Measurements from ENCODE around the gene ERMAP. TPM values are rescaled to one million over a fixed set of nuclear protein-coding genes. Genes with fewer than 3 reads are reported as not detected.
"Not testable (repeated sequence)": the region's sequence is repeated elsewhere in the genome, so short reads cannot be mapped to it uniquely, and the experiment has no call there.

The ERMAP gene
- polyA plus RNA-seq, 2 donors, result 5.1 to 5.8 TPM

DNA sequence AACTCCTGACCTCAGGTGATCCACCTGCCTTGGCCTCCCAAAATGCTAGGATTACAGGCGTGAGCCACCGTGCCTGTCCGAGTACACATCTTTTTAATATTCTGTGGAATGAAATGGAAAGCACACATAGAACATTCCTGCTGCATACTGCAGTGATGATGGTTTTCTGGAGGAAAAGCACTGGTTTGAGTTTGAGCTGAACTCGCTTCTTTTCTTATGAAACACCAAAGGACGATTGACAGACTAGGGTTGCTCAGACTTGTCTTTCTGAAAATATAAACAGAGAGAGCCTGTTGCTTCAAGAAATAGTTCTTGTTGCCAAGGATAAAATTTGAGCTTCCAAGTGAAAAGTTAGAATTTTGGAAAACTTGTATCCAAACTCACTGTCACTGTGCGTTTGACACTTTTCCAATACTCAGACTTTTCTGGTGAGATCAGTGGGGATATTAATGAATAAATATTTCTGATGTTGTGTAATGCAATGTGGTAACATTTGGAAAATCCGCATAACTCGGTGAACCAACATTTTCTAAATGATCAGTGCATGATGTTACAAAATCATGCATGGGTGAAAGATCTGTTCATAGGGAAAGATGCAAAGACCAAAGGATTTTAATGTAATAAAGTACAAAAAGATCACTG is 15.0 kb upstream of the ERMAP start:
- H3K4me1 ChIP-seq (ENCODE audit: control insufficient read depth in 2 of 2, insufficient read depth in 2 of 2, low read length in 1 of 2), result no peaks in the 10 kb centered on the region
- H3K9me3 ChIP-seq (ENCODE audit: control insufficient read depth in 2 of 2, insufficient read depth in 1 of 2, low read depth in 1 of 2, low read length in 1 of 2), result no peaks in the 10 kb centered on the region
- WGBS, 2 donors, result 46 to 62% methylated on average over 8 of the region's 8 CpGs
- H3K27me3 ChIP-seq (ENCODE audit: control insufficient read depth in 1 of 2, insufficient read depth in 2 of 2, low read length in 2 of 2), result no peaks in the 10 kb centered on the region
- no peaks in the 10 kb centered on the region for H3K36me3 ChIP-seq (ENCODE audit: control insufficient read depth in 2 of 2, insufficient read depth in 2 of 2, low read length in 1 of 2)
- H3K27ac ChIP-seq (ENCODE audit: low read depth in 2 of 2, low read length in 1 of 2), result no peak overlapping the region
- H3K4me3 ChIP-seq (ENCODE audit: low read depth in 1 of 2, low read length in 2 of 2), result no peak overlapping the region

DNA sequence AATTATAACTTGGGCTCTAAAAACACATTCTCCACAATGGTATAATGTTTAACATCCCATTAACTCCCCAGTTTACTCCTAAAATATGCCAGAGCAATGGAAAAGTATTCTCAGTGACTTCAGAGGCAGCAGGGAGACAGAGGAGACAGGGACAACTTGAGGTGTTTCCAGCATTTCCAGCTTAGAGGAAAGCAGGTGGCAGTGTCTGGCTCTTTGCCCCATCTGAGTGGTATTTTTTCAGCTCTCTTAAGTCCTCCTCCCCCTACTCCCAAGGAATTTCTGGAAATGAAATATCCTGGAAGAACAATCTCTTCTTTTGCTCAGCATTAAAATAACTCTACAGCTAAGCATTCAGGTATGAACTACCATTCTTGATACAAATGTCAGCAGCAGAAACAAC is 10.8 kb upstream of the ERMAP start:
- Histone ChIP-seq H3K27me3 (ENCODE audit: control insufficient read depth in 1 of 2, insufficient read depth in 2 of 2, low read length in 2 of 2) (no peaks in the 10 kb centered on the region), H3K9me3 (ENCODE audit: control insufficient read depth in 2 of 2, insufficient read depth in 1 of 2, low read depth in 1 of 2, low read length in 1 of 2) (no peaks in the 10 kb centered on the region), H3K4me3 (ENCODE audit: low read depth in 1 of 2, low read length in 2 of 2) (no peak overlapping the region), H3K27ac (ENCODE audit: low read depth in 2 of 2, low read length in 1 of 2) (no peak overlapping the region), H3K36me3 (ENCODE audit: control insufficient read depth in 2 of 2, insufficient read depth in 2 of 2, low read length in 1 of 2) (peaks cover 0 to 2% of the 10 kb centered on the region in 2 donors), H3K4me1 (ENCODE audit: control insufficient read depth in 2 of 2, insufficient read depth in 2 of 2, low read length in 1 of 2) (no peaks in the 10 kb centered on the region)

DNA sequence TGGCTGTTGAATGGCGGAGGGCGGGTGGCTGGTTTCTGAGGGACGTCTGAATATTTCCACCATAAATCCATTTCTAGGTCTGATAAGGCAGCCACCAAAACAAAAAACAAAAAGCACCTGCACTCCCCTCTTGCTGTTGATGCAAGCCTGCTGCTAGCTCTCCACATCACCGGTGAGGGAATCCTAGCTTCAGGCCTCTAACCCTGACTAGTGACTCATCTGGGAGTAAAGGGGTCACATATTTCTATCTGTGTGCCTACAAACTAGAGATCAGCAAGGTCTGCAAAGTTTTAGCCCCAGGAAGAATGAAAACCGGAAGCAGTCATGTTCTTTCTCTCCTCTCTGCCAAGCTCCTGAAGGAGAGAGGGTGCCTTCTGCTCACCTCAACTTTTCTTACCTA is 10.3 kb upstream of the ERMAP start:
- WGBS, 2 donors, result 90 to 93% methylated on average over 5 of the region's 5 CpGs
- no peaks in the 10 kb centered on the region for H3K27me3 ChIP-seq (ENCODE audit: control insufficient read depth in 1 of 2, insufficient read depth in 2 of 2, low read length in 2 of 2)
- no peaks in the 10 kb centered on the region for H3K4me1 ChIP-seq (ENCODE audit: control insufficient read depth in 2 of 2, insufficient read depth in 2 of 2, low read length in 1 of 2)
- no peak overlapping the region for H3K4me3 ChIP-seq (ENCODE audit: low read depth in 1 of 2, low read length in 2 of 2)
- peaks cover 0 to 4% of the 10 kb centered on the region in 2 donors for H3K36me3 ChIP-seq (ENCODE audit: control insufficient read depth in 2 of 2, insufficient read depth in 2 of 2, low read length in 1 of 2)
- H3K9me3 ChIP-seq (ENCODE audit: control insufficient read depth in 2 of 2, insufficient read depth in 1 of 2, low read depth in 1 of 2, low read length in 1 of 2), result no peaks in the 10 kb centered on the region
- no peak overlapping the region for H3K27ac ChIP-seq (ENCODE audit: low read depth in 2 of 2, low read length in 1 of 2)

DNA sequence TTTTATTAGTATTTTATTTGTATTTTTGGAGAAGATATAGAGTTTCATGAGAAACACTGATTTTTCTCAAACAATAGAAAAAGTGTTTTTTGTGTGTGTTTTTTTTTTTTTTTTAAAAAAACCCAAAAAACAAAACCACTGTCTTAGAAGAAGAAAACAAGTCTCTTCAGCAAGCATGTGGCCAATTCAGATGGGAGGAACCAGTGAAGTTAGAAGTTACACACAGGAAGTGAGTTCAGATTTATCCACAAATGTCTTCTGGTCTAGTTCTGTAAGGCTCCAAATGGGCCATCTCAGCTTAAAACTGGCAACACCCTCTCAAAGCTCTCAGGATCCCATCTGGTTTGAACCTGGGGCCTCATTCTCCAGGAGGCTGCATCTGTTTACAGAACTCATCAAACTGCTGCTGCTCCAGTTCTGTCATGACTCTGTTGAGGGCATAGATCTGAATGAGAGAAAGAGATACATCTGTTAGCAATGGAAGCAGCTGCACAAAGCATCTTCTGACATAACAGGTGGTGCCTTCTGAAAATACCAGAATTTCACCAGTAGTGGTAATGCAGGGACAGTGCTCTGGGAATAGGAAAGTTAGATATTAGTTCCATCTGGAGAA is 9.8 kb upstream of the ERMAP start:
- Histone ChIP-seq H3K4me1 (ENCODE audit: control insufficient read depth in 2 of 2, insufficient read depth in 2 of 2, low read length in 1 of 2) (no peaks in the 10 kb centered on the region), H3K9me3 (ENCODE audit: control insufficient read depth in 2 of 2, insufficient read depth in 1 of 2, low read depth in 1 of 2, low read length in 1 of 2) (no peaks in the 10 kb centered on the region), H3K27me3 (ENCODE audit: control insufficient read depth in 1 of 2, insufficient read depth in 2 of 2, low read length in 2 of 2) (no peaks in the 10 kb centered on the region), H3K36me3 (ENCODE audit: control insufficient read depth in 2 of 2, insufficient read depth in 2 of 2, low read length in 1 of 2) (peaks cover 0 to 4% of the 10 kb centered on the region in 2 donors), H3K27ac (ENCODE audit: low read depth in 2 of 2, low read length in 1 of 2) (no peak overlapping the region), H3K4me3 (ENCODE audit: low read depth in 1 of 2, low read length in 2 of 2) (no peak overlapping the region)

DNA sequence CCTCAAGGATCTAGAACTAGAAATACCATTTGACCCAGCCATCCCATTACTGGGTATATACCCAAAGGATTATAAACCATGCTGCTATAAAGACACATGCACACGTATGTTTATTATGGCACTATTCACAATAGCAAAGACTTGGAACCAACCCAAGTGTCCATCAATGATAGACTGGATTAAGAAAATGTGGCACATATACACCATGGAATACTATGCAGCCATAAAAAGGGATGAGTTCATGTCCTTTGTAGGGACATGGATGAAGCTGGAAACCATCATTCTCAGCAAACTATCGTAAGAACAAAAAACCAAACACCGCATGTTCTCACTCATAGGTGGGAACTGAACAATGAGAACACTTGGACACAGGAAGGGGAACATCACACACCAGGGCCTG is 2.1 kb upstream of the ERMAP start:
- not testable (repeated sequence) for H3K4me1 ChIP-seq (ENCODE audit: control insufficient read depth in 2 of 2, insufficient read depth in 2 of 2, low read length in 1 of 2); H3K27ac ChIP-seq (ENCODE audit: low read depth in 2 of 2, low read length in 1 of 2); H3K27me3 ChIP-seq (ENCODE audit: control insufficient read depth in 1 of 2, insufficient read depth in 2 of 2, low read length in 2 of 2); H3K9me3 ChIP-seq (ENCODE audit: control insufficient read depth in 2 of 2, insufficient read depth in 1 of 2, low read depth in 1 of 2, low read length in 1 of 2); H3K4me3 ChIP-seq (ENCODE audit: low read depth in 1 of 2, low read length in 2 of 2); H3K36me3 ChIP-seq (ENCODE audit: control insufficient read depth in 2 of 2, insufficient read depth in 2 of 2, low read length in 1 of 2)
- 83 to 97% methylated on average over 1 to 3 of the region's 3 CpGs for WGBS, 2 donors

DNA sequence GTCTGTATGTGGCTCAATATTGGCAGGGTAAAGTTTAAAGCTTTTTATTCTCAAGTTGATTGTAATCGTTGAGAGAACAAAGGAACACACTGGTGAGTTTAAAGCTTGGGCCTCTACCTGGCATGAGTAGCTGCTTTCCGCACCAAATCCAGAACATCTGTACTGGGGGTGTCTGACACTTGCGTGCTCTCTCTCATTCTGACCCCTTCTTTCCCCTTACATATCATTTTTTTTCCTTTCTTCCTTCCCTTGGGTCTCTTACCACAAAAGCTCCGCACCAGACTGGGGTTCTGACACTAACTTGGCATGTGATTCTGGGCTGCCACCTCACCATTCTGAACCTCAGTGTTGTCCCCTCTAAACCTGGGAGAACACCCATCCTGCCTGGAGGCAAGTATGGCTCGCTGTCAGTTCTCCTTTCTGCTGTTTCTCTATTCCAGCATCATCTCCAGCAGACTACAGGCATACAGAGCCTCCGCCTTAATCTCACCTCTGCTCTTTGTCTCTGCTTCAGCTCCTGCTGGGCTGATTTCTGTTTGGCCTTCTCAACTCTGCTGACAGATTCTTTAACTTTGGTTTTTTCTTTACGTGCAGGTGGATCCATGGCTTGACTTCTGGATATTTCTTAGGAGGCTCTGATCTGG is 859 bp upstream of the ERMAP start:
- 18 to 30% methylated on average over 7 of the region's 7 CpGs for WGBS, 2 donors
- H3K4me3 ChIP-seq (ENCODE audit: low read depth in 1 of 2, low read length in 2 of 2), result peak overlapping the region; percentile 63 to 76
- H3K27me3 ChIP-seq (ENCODE audit: control insufficient read depth in 1 of 2, insufficient read depth in 2 of 2, low read length in 2 of 2), result no peaks in the 10 kb centered on the region
- H3K9me3 ChIP-seq (ENCODE audit: control insufficient read depth in 2 of 2, insufficient read depth in 1 of 2, low read depth in 1 of 2, low read length in 1 of 2), result no peaks in the 10 kb centered on the region
- H3K4me1 ChIP-seq (ENCODE audit: control insufficient read depth in 2 of 2, insufficient read depth in 2 of 2, low read length in 1 of 2), result peaks cover 0 to 5% of the 10 kb centered on the region in 2 donors
- H3K36me3 ChIP-seq (ENCODE audit: control insufficient read depth in 2 of 2, insufficient read depth in 2 of 2, low read length in 1 of 2), result peaks cover 0 to 3% of the 10 kb centered on the region in 2 donors
- H3K27ac ChIP-seq (ENCODE audit: low read depth in 2 of 2, low read length in 1 of 2), result peak overlapping the region; percentile 79 to 98

DNA sequence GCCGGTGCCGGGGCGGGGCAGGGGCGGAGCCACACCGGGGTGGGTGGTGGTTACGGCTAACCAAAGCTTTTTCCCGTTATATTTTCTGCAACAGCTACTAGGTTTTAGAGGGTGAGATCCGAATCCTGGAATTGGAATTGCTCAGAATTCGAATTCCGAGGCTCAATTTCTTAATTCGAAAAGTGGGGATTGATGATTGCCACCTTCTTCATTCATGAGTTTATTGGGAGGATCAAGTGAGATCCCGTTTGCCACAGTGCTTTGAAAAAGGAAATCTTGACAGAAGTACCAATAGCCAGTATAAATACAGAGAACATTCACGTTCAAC is 482 bp downstream of the ERMAP start:
- Histone ChIP-seq H3K4me1 (ENCODE audit: control insufficient read depth in 2 of 2, insufficient read depth in 2 of 2, low read length in 1 of 2) (peaks cover 0 to 5% of the 10 kb centered on the region in 2 donors), H3K4me3 (ENCODE audit: low read depth in 1 of 2, low read length in 2 of 2) (peak overlapping the region in 1 of 2 donors; percentile 76), H3K27ac (ENCODE audit: low read depth in 2 of 2, low read length in 1 of 2) (no peak overlapping the region), H3K9me3 (ENCODE audit: control insufficient read depth in 2 of 2, insufficient read depth in 1 of 2, low read depth in 1 of 2, low read length in 1 of 2) (no peaks in the 10 kb centered on the region), H3K27me3 (ENCODE audit: control insufficient read depth in 1 of 2, insufficient read depth in 2 of 2, low read length in 2 of 2) (no peaks in the 10 kb centered on the region), H3K36me3 (ENCODE audit: control insufficient read depth in 2 of 2, insufficient read depth in 2 of 2, low read length in 1 of 2) (no peaks in the 10 kb centered on the region)
- WGBS, 2 donors, result 1% methylated on average over 13 of the region's 13 CpGs

DNA sequence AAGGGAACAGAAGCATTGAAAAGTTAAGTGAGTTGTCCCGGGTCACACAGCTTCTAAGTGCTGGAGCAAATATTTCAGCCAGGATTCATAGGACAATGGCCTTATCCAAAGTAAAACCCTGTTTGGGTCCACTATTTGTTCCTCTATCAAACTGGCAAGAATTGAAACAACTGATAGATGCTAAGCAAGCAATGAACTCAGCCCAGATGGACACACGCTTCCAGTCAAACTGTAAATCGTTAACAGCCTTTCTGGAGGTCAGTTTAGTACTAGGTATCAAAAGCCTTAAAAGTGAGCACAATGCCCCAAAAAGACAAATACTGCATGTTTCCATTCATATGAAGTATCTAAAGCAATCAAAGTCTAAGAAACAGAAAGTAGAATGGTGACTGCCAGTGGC is 1.1 kb downstream of the ERMAP start:
- H3K36me3 ChIP-seq (ENCODE audit: control insufficient read depth in 2 of 2, insufficient read depth in 2 of 2, low read length in 1 of 2), result no peaks in the 10 kb centered on the region
- H3K4me3 ChIP-seq (ENCODE audit: low read depth in 1 of 2, low read length in 2 of 2), result peak overlapping the region in 1 of 2 donors; percentile 76
- WGBS, 2 donors, result 85 to 96% methylated on average over 3 of the region's 3 CpGs
- H3K9me3 ChIP-seq (ENCODE audit: control insufficient read depth in 2 of 2, insufficient read depth in 1 of 2, low read depth in 1 of 2, low read length in 1 of 2), result no peaks in the 10 kb centered on the region
- peaks cover 0 to 5% of the 10 kb centered on the region in 2 donors for H3K4me1 ChIP-seq (ENCODE audit: control insufficient read depth in 2 of 2, insufficient read depth in 2 of 2, low read length in 1 of 2)
- no peak overlapping the region for H3K27ac ChIP-seq (ENCODE audit: low read depth in 2 of 2, low read length in 1 of 2)
- H3K27me3 ChIP-seq (ENCODE audit: control insufficient read depth in 1 of 2, insufficient read depth in 2 of 2, low read length in 2 of 2), result no peaks in the 10 kb centered on the region

DNA sequence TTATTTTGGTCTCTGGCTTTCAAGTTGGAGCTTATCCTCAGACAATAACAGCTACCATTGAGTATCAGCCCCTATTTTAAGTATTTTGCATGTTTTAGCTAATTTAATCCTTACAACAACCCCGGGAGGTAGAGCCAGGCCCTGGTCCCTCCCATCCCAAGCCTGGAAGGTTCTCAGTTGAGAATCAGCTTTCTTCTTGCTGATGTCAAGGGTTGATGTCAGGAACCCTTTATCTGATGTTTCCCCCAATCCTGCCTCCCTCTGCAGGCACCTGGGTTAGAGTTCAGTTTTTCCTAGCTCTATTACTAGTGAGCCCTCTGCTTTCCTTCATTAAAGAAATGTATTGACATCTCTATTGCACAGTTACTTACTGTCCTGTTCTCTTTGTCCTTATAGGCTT is 3.9 kb downstream of the ERMAP start:
- peaks cover 0 to 5% of the 10 kb centered on the region in 2 donors for H3K4me1 ChIP-seq (ENCODE audit: control insufficient read depth in 2 of 2, insufficient read depth in 2 of 2, low read length in 1 of 2)
- H3K9me3 ChIP-seq (ENCODE audit: control insufficient read depth in 2 of 2, insufficient read depth in 1 of 2, low read depth in 1 of 2, low read length in 1 of 2), result no peaks in the 10 kb centered on the region
- no peaks in the 10 kb centered on the region for H3K27me3 ChIP-seq (ENCODE audit: control insufficient read depth in 1 of 2, insufficient read depth in 2 of 2, low read length in 2 of 2)
- no peak overlapping the region for H3K4me3 ChIP-seq (ENCODE audit: low read depth in 1 of 2, low read length in 2 of 2)
- no peaks in the 10 kb centered on the region for H3K36me3 ChIP-seq (ENCODE audit: control insufficient read depth in 2 of 2, insufficient read depth in 2 of 2, low read length in 1 of 2)
- WGBS, 2 donors, result 50 to 61% methylated on average over 1 of the region's 1 CpG
- H3K27ac ChIP-seq (ENCODE audit: low read depth in 2 of 2, low read length in 1 of 2), result no peak overlapping the region

DNA sequence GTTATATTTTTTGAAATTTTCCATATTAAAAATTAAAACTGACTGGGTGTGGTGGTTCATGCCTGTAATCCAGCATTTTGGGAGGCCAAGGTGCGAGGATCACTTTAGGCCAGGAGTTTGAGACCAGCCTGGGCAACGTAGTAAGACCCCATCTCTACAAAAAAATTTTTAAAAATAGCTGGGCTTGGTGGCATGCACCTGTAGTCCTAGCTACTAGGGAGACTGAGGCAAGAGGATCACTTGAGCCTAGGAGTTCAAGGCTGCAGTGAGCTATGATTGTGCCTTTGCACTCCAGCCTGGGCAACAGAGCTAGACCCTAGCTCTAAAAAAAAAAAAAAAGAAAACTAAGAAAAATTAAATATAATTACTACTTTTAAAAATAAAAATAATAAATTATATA is 4.8 kb downstream of the ERMAP start:
- Histone ChIP-seq H3K9me3 (ENCODE audit: control insufficient read depth in 2 of 2, insufficient read depth in 1 of 2, low read depth in 1 of 2, low read length in 1 of 2) (no peaks in the 10 kb centered on the region), H3K4me3 (ENCODE audit: low read depth in 1 of 2, low read length in 2 of 2) (no peak overlapping the region), H3K27me3 (ENCODE audit: control insufficient read depth in 1 of 2, insufficient read depth in 2 of 2, low read length in 2 of 2) (no peaks in the 10 kb centered on the region), H3K27ac (ENCODE audit: low read depth in 2 of 2, low read length in 1 of 2) (no peak overlapping the region), H3K36me3 (ENCODE audit: control insufficient read depth in 2 of 2, insufficient read depth in 2 of 2, low read length in 1 of 2) (no peaks in the 10 kb centered on the region), H3K4me1 (ENCODE audit: control insufficient read depth in 2 of 2, insufficient read depth in 2 of 2, low read length in 1 of 2) (no peaks in the 10 kb centered on the region)
- WGBS, 2 donors, result 94 to 98% methylated on average over 2 of the region's 2 CpGs

All from esophagus (tissue), 2 donors.